ENCODE data around the gene PARD3.

The PARD3 gene

DNA sequence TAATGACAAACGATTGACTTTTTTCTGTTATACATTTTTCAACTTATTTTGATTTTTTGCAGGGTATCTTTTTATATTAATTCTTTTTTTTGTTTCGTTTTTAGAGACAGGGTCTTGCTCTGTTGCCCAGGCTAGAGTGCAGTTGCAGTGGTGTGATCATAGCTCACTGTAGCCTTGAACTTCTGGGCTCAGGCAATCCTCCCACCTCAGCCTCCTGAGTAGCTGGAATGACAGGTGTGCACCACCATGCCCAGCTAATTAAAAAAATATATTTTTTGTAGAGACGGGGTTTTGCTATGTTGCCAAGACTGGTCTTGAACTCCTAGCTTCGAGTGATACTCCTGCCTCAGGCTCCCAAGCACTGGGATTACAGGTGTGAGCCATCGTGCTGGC lies 601.3 kb downstream of the PARD3 start:
- TF ChIP-seq, protein P1, sequence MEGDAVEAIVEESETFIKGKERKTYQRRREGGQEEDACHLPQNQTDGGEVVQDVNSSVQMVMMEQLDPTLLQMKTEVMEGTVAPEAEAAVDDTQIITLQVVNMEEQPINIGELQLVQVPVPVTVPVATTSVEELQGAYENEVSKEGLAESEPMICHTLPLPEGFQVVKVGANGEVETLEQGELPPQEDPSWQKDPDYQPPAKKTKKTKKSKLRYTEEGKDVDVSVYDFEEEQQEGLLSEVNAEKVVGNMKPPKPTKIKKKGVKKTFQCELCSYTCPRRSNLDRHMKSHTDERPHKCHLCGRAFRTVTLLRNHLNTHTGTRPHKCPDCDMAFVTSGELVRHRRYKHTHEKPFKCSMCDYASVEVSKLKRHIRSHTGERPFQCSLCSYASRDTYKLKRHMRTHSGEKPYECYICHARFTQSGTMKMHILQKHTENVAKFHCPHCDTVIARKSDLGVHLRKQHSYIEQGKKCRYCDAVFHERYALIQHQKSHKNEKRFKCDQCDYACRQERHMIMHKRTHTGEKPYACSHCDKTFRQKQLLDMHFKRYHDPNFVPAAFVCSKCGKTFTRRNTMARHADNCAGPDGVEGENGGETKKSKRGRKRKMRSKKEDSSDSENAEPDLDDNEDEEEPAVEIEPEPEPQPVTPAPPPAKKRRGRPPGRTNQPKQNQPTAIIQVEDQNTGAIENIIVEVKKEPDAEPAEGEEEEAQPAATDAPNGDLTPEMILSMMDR (IDR thresholded peaks at IDR 0.05; ENCODE audit: low read depth, low read length) = no peak
- H3K4me3 ChIP-seq (ENCODE audit: low read depth, low read length) = no peak overlapping the region
- in situ Hi-C loops (cut with HindIII; ENCODE audit: low sequenced_read_pairs) = no loop called here
- DNase-seq (ENCODE audit: low read depth, low spot score) = no peak

DNA sequence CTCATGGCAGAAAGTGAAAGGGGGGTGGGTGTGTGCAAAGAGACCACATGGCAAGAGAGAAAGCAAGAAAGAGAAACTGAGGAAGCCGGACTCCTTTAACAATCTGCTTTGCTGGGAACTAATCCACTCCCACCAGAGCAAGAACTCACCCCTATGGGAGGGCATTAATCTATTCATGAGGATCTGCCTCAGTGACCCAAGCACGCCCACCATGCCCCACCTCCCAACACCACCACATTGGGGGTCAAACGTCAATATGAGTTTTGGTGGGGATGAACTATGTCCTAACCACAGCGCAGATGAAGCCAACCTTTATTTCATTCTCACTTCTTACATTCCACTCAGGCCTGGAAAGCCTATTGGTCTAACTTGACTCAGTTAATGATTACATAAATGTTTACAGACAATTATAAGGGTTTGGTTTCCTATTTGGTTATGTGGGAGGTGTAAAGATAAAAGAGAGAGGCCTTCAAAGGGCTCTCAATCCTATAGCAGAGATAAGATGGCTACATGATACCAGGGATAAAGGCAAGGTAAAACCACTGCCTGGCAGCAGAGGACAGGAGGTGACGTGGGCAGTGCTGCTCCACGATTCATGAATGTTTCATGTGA lies 601.8 kb downstream of the PARD3 start:
- TF ChIP-seq, protein P1 (IDR thresholded peaks at IDR 0.05; ENCODE audit: low read depth, low read length) = no peak
- no peak overlapping the region for H3K4me3 ChIP-seq (ENCODE audit: low read depth, low read length)
- in situ Hi-C loops (cut with HindIII; ENCODE audit: low sequenced_read_pairs) = no loop called here
- DNase-seq (ENCODE audit: low read depth, low spot score) = no peak

DNA sequence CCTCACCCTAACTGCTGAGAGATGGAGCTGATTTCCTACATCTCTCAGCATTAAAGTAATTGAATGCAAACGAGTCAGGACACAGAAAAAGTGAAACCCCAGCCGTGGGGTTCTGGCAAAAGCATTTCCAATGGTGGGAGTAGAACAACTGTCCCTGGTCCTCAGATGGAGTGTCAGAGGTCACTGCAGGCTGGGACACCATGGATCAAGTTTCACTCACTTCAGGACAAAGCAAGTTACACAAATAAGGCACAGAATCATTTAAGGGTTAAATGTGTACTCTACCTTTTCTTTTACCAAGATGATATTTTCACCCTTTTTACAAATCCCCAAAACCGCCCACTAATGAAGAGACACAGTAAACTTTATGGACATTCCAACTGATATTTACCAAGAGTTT lies 607.8 kb downstream of the PARD3 start:
- TF ChIP-seq, protein P1 (IDR thresholded peaks at IDR 0.05; ENCODE audit: low read depth, low read length) = no peak
- in situ Hi-C loops (cut with HindIII; ENCODE audit: low sequenced_read_pairs) = no loop called here
- no peak for DNase-seq (ENCODE audit: low read depth, low spot score)
- H3K4me3 ChIP-seq (ENCODE audit: low read depth, low read length) = no peak overlapping the region

DNA sequence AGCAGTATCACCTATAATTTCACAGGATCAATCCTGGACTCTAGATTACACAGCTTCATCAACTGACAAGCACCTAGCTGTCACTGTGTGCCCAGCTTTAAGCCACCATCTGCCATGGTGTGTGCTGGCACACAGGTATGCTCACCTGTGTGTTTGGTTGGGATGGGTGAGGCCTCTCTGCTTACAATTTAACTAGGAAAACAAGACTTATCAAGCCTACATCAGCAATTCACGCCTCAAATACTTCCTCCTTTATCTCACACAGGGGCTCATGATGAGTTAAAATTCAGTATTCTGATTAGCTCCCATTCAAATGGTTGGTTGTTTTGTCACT lies 608.2 kb downstream of the PARD3 start:
- no peak for DNase-seq (ENCODE audit: low read depth, low spot score)
- in situ Hi-C loops (cut with HindIII; ENCODE audit: low sequenced_read_pairs) = no loop called here
- H3K4me3 ChIP-seq (ENCODE audit: low read depth, low read length) = no peak overlapping the region
- TF ChIP-seq, protein P1 (IDR thresholded peaks at IDR 0.05; ENCODE audit: low read depth, low read length) = no peak

DNA sequence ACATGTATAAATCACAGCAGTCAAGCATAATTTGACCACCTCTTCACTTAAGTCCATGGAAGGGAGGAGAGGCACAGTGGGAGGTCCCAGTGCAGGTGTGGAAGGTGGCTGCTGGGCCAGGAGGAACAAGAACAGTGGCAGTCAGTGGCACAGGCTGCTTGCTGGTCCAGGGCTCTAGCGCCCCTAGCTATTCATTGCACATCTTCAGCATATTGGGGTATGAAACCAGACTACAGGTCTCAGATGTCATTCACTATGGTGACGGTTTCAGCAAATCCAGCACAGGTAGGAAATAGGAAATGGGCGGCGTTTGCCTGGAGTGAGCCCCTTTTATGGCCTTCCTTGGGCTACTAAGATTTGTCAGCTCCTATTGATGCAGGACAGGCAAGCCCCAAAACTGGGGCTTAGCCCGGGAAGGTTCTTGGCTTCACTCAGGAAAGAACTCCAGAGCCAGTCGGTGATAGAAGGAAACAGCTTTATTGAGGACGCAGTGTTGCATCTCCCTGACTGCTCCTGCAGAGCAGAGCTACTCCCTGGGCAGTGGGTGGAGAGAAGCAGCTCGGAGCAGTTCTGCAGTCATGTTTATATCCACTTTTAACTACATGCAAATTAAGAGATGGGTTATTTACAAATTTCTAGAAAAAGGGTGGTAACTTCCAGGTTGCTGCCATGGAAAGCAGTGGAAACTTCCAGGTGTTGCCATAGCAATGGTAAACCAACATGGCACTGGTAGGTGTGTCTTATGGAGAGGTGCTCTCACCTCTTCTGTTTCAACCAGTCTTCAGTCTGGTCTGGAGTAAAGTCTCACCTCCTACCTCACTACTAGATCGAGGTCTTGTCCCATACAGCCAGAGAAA lies 608.8 kb downstream of the PARD3 start:
- no peak for DNase-seq (ENCODE audit: low read depth, low spot score)
- H3K4me3 ChIP-seq (ENCODE audit: low read depth, low read length) = no peak overlapping the region
- TF ChIP-seq, protein P1 (IDR thresholded peaks at IDR 0.05; ENCODE audit: low read depth, low read length) = no peak
- in situ Hi-C loops (cut with HindIII; ENCODE audit: low sequenced_read_pairs) = no loop called here

DNA sequence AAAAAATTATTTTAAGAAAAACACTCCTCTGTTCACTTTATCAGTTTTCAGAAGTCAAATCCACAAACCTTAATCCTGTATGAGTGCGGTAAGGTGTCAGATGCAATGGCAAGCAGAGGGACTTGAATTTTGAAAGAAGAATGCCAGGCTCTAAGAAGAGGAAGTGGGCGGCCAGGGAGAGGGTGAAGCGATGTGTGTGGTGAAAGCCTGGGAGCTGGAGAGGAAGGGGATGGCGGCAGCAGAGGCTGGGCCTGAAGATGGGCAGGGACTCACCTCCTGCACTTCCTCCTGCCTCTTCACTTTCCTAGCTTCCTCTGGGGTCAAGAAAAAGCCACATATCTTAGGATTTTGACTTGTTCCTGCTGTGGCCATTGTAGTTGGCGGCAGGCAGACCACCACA lies 609.6 kb downstream of the PARD3 start:
- DNase-seq (ENCODE audit: low read depth, low spot score) = no peak
- no peak overlapping the region for H3K4me3 ChIP-seq (ENCODE audit: low read depth, low read length)
- in situ Hi-C loops (cut with HindIII; ENCODE audit: low sequenced_read_pairs) = no loop called here
- TF ChIP-seq, protein P1 (IDR thresholded peaks at IDR 0.05; ENCODE audit: low read depth, low read length) = no peak
